Mesenchymal stem cell (in vitro differentiated cells and primary cell): ENCODE data around the gene KCNC3.

Experiments used
- DNase-seq: peaks from one replicate; pipeline ENCODE4 v3.0.0-alpha.2; 2013
- H2AFZ ChIP-seq: one replicate; pipeline ENCODE4 v1.6.1; 2013; ENCODE audit warnings: low read depth, mild to moderate bottlenecking, control low read depth, inconsistent platforms, low read length, moderate library complexity
- H2AK5ac ChIP-seq: 2 replicates; pipeline ENCODE4 v1.6.1; 2013; ENCODE audit warnings: low read length, moderate library complexity, mild to moderate bottlenecking, inconsistent platforms; ENCODE audit not compliant: severe bottlenecking
- H2BK120ac ChIP-seq: one replicate; pipeline ENCODE4 v1.6.1; 2013; ENCODE audit warnings: low read depth, mild to moderate bottlenecking, inconsistent platforms, low read length, moderate library complexity
- H2BK12ac ChIP-seq, 2 experiments: one replicate each; pipeline ENCODE4 v1.6.1; 2013; ENCODE audit warnings: inconsistent platforms in 2 of 2, low read length in 2 of 2, mild to moderate bottlenecking in 2 of 2, moderate library complexity in 2 of 2, control low read depth in 1 of 2
- H2BK15ac ChIP-seq: one replicate; pipeline ENCODE4 v1.6.1; 2013; ENCODE audit warnings: mild to moderate bottlenecking, low read depth, inconsistent platforms; ENCODE audit not compliant: poor library complexity, severe bottlenecking
- H2BK5ac ChIP-seq: 2 replicates; pipeline ENCODE4 v1.6.1; 2013; ENCODE audit warnings: low read depth, mild to moderate bottlenecking, low read length, control low read depth, inconsistent platforms; ENCODE audit not compliant: poor library complexity, severe bottlenecking
- H3K14ac ChIP-seq, 2 experiments: one replicate each; pipeline ENCODE4 v1.6.1; 2013; ENCODE audit warnings: inconsistent platforms in 2 of 2, low read length in 2 of 2, control low read depth in 1 of 2, mild to moderate bottlenecking in 1 of 2, moderate library complexity in 1 of 2
- H3K18ac ChIP-seq, 2 experiments: one replicate each; pipeline ENCODE4 v1.6.1; 2013; ENCODE audit warnings: inconsistent platforms in 2 of 2, low read length in 2 of 2, control low read depth in 1 of 2, low read depth in 1 of 2, mild to moderate bottlenecking in 1 of 2
- H3K23ac ChIP-seq, 2 experiments: one replicate each; pipeline ENCODE4 v1.6.1; 2013; ENCODE audit warnings: inconsistent platforms in 2 of 2, low read length in 2 of 2, mild to moderate bottlenecking in 2 of 2, moderate library complexity in 2 of 2, control low read depth in 1 of 2
- H3K27ac ChIP-seq: 2 replicates; pipeline ENCODE4 v1.5.1; 2013; ENCODE audit warnings: mild to moderate bottlenecking, moderate library complexity, low read length, control low read depth, inconsistent platforms; ENCODE audit not compliant: poor library complexity, severe bottlenecking
- H3K27me3 ChIP-seq, 2 experiments: 2 replicates each; pipeline versions ENCODE4 v1.6.1 to v1.7.0; 2013; ENCODE audit warnings: low read length in 2 of 2, mild to moderate bottlenecking in 2 of 2, moderate library complexity in 2 of 2, control low read depth in 1 of 2, inconsistent platforms in 1 of 2; ENCODE audit not compliant: control insufficient read depth in 1 of 2, insufficient read depth in 1 of 2
- H3K36me3 ChIP-seq, 2 experiments: 2 replicates each; pipeline versions ENCODE4 v1.6.1 to v1.7.0; 2013; ENCODE audit warnings: low read length in 2 of 2, control low read depth in 1 of 2, inconsistent platforms in 1 of 2, low read depth in 1 of 2, mild to moderate bottlenecking in 1 of 2; ENCODE audit not compliant: insufficient read depth in 2 of 2, control insufficient read depth in 1 of 2
- H3K4ac ChIP-seq, 2 experiments: one replicate each; pipeline ENCODE4 v1.6.1; 2013; ENCODE audit warnings: inconsistent platforms in 2 of 2, low read length in 2 of 2, mild to moderate bottlenecking in 2 of 2, moderate library complexity in 2 of 2, control low read depth in 1 of 2, low read depth in 1 of 2
- H3K4me1 ChIP-seq: 2 replicates; pipeline ENCODE4 v1.6.1; 2013; ENCODE audit warnings: low read depth, low read length, control low read depth; ENCODE audit not compliant: control insufficient read depth, insufficient read depth
- H3K4me2 ChIP-seq: 2 replicates; pipeline ENCODE4 v1.6.1; 2013; ENCODE audit warnings: low read length, mild to moderate bottlenecking, inconsistent platforms; ENCODE audit not compliant: poor library complexity, severe bottlenecking
- H3K4me3 ChIP-seq, 2 experiments: 2 replicates each; pipeline versions ENCODE4 v1.5.1 to v1.7.0; 2013; ENCODE audit warnings: low read length in 2 of 2, mild to moderate bottlenecking in 2 of 2, control low read depth in 1 of 2, low read depth in 1 of 2; ENCODE audit not compliant: insufficient read depth in 1 of 2
- H3K79me1 ChIP-seq: replicated peaks from 2 replicates; pipeline ENCODE4 v1.6.1; 2013; ENCODE audit warnings: mild to moderate bottlenecking, control low read depth, low read length, inconsistent platforms; ENCODE audit not compliant: poor library complexity, severe bottlenecking
- H3K9ac ChIP-seq: 2 replicates; pipeline ENCODE4 v1.7.0; 2013; ENCODE audit warnings: mild to moderate bottlenecking, low read length, moderate library complexity
- H3K9me3 ChIP-seq: 2 replicates; pipeline ENCODE4 v1.7.0; 2013; ENCODE audit warnings: mild to moderate bottlenecking, low read length; ENCODE audit not compliant: control insufficient read depth
- H4K8ac ChIP-seq: one replicate; pipeline ENCODE4 v1.6.1; 2013; ENCODE audit warnings: inconsistent platforms, mild to moderate bottlenecking, low read length, moderate library complexity
- H4K91ac ChIP-seq: one replicate; pipeline ENCODE4 v1.6.1; 2013; ENCODE audit warnings: mild to moderate bottlenecking, low read length, inconsistent platforms
- WGBS: methylation state at CpG from one replicate; pipeline ENCODE4 v1.1.7; 2013; ENCODE audit warnings: mixed read lengths; 5-methylcytosine and 5-hydroxymethylcytosine counted together

Gene KCNC3

DNA sequence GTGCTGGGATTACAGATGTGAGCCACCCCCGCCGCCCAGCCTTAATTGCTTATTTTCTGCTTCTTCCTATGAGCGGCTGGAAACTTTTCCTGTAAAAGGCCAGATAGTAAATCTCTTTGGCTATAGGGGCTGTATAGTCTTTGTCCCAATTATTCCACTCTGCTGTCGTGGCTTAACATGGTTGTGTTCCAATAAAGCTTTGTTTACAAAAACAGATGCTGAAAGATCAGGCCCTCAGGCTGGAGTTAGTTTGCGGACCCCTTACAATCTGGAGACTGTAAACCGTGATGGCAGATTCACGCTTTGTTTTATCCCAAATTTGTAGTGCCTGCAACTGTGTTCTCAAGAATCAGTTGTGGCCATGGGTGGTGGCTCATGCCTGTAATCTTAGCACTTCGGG is 10.7 kb downstream of the KCNC3 start:
- H3K27ac ChIP-seq: no peak overlapping the region
- no peak overlapping the region for H4K91ac ChIP-seq
- WGBS: 80% methylated on average over 8 of the region's 8 CpGs

DNA sequence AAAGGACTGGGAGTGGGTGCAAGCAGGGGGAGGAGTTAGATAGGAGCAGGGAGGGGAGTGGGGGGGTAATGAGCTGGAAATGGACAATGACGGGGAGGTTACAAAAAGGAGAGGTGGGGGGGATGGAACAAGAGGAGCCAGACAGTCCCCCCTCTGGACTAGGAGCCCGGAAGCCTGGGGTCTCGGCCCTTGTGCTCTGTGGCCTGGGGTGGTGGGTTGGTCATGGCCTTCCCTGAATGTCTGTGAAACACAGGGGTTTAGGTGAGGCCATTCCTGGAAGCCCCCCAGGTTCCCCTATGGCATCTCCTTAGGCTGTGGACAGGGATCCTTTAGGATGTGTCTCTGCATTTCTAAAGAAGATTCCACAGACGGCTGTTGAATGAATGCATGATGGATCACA is 12.1 kb downstream of the KCNC3 start:
- no peak overlapping the region for H3K23ac ChIP-seq
- H2BK5ac ChIP-seq: no peak overlapping the region
- no peak overlapping the region for H3K14ac ChIP-seq
- H4K91ac ChIP-seq: no peak overlapping the region
- peaks cover 34 to 43% of the 10 kb centered on the region in 2 experiments for H3K27me3 ChIP-seq
- H2AFZ ChIP-seq: no peak overlapping the region
- no peak overlapping the region for H2BK12ac ChIP-seq
- H3K9ac ChIP-seq: no peak overlapping the region
- H2BK15ac ChIP-seq: no peak overlapping the region
- no peak overlapping the region for H3K4me2 ChIP-seq
- no peak overlapping the region for H3K4ac ChIP-seq
- no peak overlapping the region for H2BK120ac ChIP-seq
- no peak overlapping the region for H3K27ac ChIP-seq
- H3K4me1 ChIP-seq: no peaks in the 10 kb centered on the region
- no peak overlapping the region for H3K18ac ChIP-seq
- no peak overlapping the region for H2AK5ac ChIP-seq
- H3K79me1 ChIP-seq: no peaks in the 10 kb centered on the region
- H3K4me3 ChIP-seq: no peak overlapping the region
- H4K8ac ChIP-seq: no peak overlapping the region
- 81% methylated on average over 4 of the region's 4 CpGs for WGBS
- H3K36me3 ChIP-seq: no peaks in the 10 kb centered on the region
- DNase-seq: no peak
- H3K9me3 ChIP-seq: no peaks in the 10 kb centered on the region

More for the DNA sequence above, 10.7 kb downstream of the KCNC3 start:
- H3K9me3 ChIP-seq: no peaks in the 10 kb centered on the region
- H3K4ac ChIP-seq: no peak overlapping the region
- H3K23ac ChIP-seq: no peak overlapping the region
- H3K79me1 ChIP-seq: no peaks in the 10 kb centered on the region
- no peaks in the 10 kb centered on the region for H3K4me1 ChIP-seq
- no peak overlapping the region for H2AK5ac ChIP-seq
- H3K4me2 ChIP-seq: no peak overlapping the region
- no peak overlapping the region for H3K18ac ChIP-seq
- no peak for DNase-seq
- H2BK120ac ChIP-seq: no peak overlapping the region
- H2BK12ac ChIP-seq: no peak overlapping the region
- H3K14ac ChIP-seq: no peak overlapping the region
- H2AFZ ChIP-seq: no peak overlapping the region
- H3K27me3 ChIP-seq: peaks cover 23 to 32% of the 10 kb centered on the region in 2 experiments
- H3K36me3 ChIP-seq: no peaks in the 10 kb centered on the region
- H2BK5ac ChIP-seq: no peak overlapping the region
- H3K9ac ChIP-seq: no peak overlapping the region
- H4K8ac ChIP-seq: no peak overlapping the region
- no peak overlapping the region for H2BK15ac ChIP-seq
- no peak overlapping the region for H3K4me3 ChIP-seq

DNA sequence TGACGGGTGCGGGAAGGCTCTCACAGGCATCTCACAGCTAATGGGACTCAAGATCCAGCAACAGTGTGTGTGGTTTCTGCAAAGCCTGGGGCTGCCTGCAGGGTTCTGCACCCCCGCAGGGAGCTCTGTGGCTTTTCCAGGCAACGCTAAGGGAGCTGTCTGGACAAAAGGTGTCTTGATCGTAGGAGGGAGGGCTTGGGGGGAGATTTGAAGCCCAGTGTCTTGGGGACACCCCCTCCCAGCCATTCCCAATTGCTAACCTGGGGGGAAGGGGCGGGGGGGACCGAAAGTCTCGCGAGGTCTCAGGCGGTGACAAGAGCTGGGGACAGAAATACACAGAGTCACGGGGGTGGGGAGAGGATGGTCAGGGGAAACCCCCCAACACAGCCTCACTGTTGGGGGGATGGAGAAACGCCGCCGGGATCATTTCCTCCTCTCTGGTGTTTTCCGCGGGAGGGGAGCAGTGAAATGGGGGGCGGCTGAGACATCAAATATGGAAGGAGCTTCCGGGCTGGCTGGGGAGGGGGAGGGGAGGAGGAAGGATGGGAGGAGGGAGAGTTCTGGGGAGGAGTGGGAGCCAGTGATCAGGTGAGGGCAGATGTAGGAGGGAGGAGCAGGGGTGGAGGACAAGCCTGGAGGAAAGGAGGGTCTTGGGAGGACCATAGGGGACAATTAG is 13.3 kb downstream of the KCNC3 start:
- H3K36me3 ChIP-seq: no peaks in the 10 kb centered on the region
- peaks cover 38 to 52% of the 10 kb centered on the region in 2 experiments for H3K27me3 ChIP-seq
- H2AK5ac ChIP-seq: no peak overlapping the region
- no peak overlapping the region for H2BK120ac ChIP-seq
- H2BK12ac ChIP-seq: no peak overlapping the region
- H2AFZ ChIP-seq: no peak overlapping the region
- no peak overlapping the region for H2BK5ac ChIP-seq
- H3K4me2 ChIP-seq: no peak overlapping the region
- H3K4me3 ChIP-seq: no peak overlapping the region
- H3K14ac ChIP-seq: no peak overlapping the region
- H3K18ac ChIP-seq: no peak overlapping the region
- WGBS: 5% methylated on average over 13 of the region's 18 CpGs
- H3K4me1 ChIP-seq: no peaks in the 10 kb centered on the region
- H4K8ac ChIP-seq: no peak overlapping the region
- no peak overlapping the region for H3K9ac ChIP-seq
- H3K23ac ChIP-seq: no peak overlapping the region
- no peaks in the 10 kb centered on the region for H3K79me1 ChIP-seq
- H2BK15ac ChIP-seq: no peak overlapping the region
- no peak for DNase-seq
- H4K91ac ChIP-seq: no peak overlapping the region
- no peak overlapping the region for H3K4ac ChIP-seq
- no peak overlapping the region for H3K27ac ChIP-seq
- no peaks in the 10 kb centered on the region for H3K9me3 ChIP-seq

GRCh38 chr19:50314724-50315708 is 14.2 kb downstream of the KCNC3 start:
- no peak overlapping the region for H3K18ac ChIP-seq
- no peak overlapping the region for H2AFZ ChIP-seq
- H3K27ac ChIP-seq: no peak overlapping the region
- H4K91ac ChIP-seq: no peak overlapping the region
- no peak overlapping the region for H3K9ac ChIP-seq
- H3K4me3 ChIP-seq: no peak overlapping the region
- H3K23ac ChIP-seq: no peak overlapping the region
- no peaks in the 10 kb centered on the region for H3K36me3 ChIP-seq
- 3% methylated on average over 26 of the region's 40 CpGs for WGBS
- H2AK5ac ChIP-seq: no peak overlapping the region
- no peak overlapping the region for H2BK15ac ChIP-seq
- H2BK120ac ChIP-seq: no peak overlapping the region
- peaks cover 42 to 60% of the 10 kb centered on the region in 2 experiments for H3K27me3 ChIP-seq
- H3K4me1 ChIP-seq: no peaks in the 10 kb centered on the region
- H3K79me1 ChIP-seq: no peaks in the 10 kb centered on the region
- no peak overlapping the region for H3K4me2 ChIP-seq
- no peak overlapping the region for H3K4ac ChIP-seq
- DNase-seq: no peak
- H2BK5ac ChIP-seq: no peak overlapping the region
- no peak overlapping the region for H3K14ac ChIP-seq
- no peaks in the 10 kb centered on the region for H3K9me3 ChIP-seq
- H4K8ac ChIP-seq: no peak overlapping the region
- no peak overlapping the region for H2BK12ac ChIP-seq
